Bone marrow (tissue), 2 donors: ENCODE measurements around the gene SLC49A4.

Experiments
- DNase-seq, 2 donors: peaks; one replicate each; lab custom pipeline; 2025; lab: John Stamatoyannopoulos, UW

The SLC49A4 gene

DNA sequence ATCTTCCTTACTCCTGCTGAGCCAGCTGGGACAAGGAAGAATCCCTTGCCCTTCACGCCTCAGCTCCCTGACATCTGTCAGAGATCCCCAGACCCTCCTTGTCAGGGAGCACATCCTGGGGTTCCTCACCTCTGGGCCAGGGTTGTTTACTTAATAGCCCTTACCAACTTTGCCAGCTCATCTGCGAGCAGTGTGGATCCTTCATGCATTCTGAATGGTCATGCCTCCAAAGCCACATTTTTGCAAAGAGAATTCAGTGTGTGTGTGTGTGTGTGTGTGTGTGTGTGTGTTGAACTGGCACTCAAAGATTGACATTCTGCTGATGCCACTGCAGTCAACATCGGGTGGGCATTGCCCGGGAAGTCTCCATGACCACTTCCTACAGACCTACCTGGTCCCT is 112.6 kb downstream of the SLC49A4 start:
- no peak for DNase-seq

DNA sequence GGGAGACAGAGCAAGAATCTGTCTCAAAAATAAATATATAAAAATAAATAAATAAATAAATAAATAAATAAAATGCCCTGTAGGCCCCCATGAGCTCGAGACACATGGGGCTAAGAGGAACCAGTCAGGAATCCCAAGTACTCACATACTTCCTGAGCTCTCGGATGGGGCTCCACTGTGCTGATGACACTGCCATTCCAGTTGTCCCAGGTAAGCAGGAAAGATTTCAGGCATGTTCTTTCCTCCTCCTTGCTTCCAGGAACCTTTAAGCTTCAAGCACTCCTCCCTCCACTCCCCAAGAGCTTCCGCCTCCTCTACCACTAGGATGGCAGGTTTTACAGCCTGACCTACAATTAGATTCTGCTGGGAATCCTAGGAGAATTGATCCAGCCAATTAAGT is 113.4 kb downstream of the SLC49A4 start:
- no peak for DNase-seq

DNA sequence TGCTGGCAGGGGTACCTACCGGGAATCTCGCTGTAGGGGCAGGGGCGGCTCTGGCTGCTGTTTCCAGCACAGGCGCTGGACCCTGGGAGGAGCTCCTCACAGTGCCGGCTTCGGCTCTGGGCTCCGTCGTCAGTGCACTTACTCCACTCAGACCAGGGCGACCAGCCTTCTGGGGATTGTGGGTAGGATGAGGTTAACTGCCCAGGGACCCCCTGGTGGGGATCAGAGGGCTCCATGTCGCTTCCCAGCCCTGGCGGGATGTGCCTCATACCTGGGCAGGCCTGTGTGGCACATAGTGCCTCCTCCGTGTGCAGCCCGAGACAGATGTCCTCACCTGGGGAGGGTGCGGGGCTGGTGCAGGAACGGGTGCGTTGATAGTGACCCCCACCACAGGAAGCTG is 117.0 kb downstream of the SLC49A4 start:
- DNase-seq, result no peak

DNA sequence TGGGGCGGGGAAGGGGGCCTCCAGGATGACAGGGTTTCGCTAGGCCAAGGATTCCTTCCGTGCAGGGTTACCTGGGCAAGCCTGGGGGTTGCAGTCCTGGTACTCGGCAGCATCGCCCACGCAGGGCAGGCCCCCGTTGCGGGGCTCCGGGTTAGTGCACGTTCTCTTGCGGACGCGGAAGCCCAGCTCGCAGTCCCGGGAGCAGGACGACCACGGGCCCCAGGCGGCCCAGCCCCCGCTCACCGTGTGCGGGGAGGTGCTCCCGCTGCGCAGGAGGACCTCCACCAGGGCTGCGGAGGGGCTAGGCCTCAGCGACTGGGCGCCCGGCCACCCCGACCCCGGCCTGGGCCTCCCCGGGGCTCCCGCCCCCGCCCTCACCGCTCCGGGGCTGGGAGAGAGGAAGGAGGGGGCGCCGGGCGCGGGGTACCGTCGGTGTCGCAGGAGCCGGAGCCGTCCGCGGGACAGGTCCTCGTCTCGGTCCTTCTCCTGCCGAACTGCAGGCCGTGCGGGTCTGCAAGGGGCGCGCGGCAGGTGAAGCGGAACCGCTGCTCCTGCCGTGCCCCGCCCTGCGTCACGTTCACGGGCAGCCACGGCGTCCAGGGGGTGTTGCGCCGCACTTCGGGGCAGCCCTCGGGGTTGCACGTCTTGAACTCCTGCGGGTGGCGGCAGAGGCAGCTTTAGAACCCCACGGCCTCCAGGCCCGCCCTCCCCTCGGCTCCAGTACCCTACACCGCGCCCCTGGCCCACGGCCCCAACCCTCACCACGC is 118.1 kb downstream of the SLC49A4 start:
- no peak for DNase-seq

DNA sequence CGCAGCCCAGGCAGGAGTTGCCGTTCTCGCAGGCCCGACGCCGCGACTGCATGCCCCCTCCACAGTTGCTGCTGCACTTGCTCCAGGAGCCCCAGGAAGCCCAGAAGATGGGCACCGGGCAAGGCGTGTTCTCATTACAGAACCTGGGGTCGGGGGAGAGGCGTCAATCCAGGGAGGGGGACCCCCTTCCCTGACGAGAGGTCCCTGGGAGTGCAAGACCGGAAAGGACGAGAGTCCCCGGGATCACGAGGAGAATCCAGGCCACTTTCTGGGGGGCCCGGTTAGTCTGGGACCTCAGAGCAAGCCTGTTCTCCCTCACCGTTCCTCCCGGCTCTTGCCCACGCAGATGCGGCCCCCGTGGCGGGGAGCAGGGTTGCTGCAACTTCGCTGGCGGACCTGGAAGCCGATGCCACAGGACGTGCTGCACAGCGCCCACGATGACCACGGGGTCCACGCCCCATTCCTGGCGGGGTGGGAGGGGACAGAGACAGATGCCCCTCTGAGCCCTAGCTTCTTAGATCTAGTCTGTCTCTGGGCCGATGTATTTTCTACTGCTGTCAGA is 118.8 kb downstream of the SLC49A4 start:
- DNase-seq, result no peak

DNA sequence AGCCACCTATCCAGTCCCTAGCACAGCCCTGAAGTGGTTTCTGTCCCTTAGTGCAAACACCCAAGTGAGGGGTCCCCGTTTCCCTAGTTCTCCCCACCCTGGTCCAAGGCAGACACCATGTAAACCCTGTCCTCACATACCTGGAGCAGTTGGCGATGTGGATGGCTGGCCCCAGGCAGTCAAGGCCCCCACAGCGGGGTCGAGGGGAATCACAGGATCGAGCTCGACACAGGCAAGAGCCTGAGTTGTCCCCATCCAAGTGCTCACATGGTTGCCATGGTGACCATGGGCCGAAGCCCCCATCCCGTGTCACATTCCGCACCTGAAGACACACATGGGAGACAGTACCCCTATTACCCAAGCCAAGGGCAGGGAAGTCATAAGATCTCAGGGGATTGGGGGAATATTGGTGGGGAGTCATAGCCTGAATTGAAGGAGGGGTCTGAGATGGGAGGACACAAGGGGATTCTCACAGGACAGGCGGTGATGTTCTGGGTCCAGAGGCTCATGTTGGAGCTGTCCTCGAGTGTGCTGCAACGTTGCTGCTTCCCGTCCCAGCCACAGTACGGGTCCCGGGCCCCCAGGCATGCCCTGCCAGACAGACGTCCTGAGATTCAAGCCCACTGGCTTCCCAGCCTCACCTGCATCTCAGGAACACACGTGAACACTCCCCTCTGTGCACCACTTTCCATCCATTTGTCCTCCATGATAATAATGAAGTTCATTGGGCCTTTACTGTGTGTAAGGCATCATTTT is 120.6 kb downstream of the SLC49A4 start:
- no peak for DNase-seq

DNA sequence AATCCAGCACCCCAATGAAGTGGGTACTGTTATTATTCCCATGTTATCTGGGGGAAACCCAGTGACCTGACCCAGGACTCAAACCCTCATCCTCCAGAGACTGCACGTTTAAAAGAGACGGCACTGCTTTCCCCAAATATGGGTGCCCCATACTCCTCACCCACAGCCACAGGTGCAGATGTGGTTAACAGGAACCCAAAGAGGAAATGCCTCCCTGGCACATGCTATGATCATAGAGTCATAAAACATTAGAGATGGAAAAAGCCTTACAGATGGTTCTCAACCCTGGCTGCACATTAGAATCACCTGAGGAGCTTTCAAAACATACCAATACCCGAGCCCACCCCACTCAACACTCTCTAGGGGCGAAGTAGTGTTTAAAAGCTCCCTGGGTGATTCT is 121.2 kb downstream of the SLC49A4 start:
- DNase-seq, result no peak

DNA sequence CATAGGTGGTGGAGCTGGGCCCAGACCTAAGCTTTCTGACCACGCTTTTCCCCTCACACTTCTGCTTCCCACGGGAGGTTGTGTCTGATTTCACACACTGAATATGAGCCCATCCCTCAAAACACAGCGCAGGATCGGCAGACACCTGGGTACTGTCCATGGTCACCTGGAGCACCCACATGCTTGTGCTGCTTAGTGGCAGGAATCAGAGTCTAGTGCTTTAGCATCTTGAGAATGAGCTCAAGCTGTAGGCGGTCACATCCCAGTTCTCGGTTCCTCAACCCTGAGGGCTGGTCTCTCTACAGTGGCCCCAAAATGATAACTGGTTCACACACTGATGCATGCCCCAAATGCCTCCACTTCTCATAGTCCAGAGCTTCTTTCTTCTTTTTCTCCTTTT is 121.7 kb downstream of the SLC49A4 start:
- no peak for DNase-seq

DNA sequence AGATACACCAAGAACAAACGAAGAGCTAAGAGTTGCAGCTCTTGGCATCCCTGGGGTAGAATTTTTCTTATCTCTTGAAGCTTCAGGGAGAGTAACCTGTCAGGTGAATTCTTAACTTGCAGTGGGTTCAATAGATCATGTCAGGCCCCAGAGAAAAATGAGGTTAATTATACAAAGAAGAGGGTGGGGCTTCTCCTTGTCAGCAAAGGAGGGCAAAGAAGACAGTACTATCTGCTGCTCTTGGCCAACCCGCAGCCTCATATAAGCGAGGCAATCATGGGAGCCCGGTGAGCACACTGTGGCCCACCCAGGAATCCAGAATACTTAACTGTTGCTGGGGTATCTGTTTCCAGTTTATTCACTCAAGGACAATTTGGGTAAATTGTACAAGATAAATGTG is 122.5 kb downstream of the SLC49A4 start:
- no peak for DNase-seq

DNA sequence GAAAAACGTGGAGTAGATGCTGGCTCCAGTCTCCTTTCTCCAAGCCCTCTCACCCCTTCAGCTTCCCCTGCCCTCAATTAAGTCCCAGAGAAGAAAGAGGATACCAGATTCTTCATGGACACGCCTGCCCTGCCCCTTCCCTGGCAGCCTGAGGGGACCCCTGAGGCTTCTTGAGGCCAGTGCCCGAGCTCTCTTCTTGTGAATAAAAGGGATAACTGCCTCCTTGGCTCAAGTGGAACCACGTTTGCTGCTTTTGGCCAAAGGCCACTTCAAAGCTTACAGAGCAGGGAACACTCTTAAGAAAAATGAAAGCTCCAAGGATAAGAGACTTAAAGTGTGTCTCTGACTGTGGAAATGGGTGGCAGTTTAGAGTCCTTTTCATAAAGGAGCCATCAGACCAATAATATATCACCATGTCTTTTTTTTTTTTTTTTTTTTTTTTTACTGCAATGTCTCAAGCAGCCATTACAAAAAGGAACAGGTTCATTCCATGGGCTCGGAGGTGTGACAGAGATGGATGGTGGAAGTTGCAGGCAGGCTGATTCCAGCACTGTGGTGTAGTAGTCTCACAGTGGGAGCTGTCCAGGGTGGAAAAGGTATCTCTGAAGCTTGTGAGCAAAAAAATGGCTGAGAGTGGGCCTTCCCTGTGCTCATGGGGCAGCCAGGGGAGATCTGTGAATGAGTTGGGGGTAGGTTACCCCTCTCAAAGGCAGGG is 123.9 kb downstream of the SLC49A4 start:
- DNase-seq, result no peak

DNA sequence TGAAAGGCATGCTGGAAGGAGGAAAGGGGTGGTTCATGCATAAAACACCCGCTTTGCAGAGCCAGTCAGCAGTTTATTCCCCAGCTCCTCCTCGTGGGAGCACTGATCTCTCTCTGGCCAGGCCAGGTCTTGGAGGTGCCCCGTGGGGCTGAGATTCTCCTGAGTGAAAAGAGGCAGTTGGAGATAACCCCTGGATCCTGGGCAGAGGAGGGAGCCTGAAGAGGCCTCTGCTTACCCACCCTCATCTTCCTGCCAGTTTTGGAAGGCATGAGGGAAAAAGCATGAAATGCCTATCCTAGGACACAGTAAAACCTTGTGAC is 124.4 kb downstream of the SLC49A4 start:
- no peak for DNase-seq

DNA sequence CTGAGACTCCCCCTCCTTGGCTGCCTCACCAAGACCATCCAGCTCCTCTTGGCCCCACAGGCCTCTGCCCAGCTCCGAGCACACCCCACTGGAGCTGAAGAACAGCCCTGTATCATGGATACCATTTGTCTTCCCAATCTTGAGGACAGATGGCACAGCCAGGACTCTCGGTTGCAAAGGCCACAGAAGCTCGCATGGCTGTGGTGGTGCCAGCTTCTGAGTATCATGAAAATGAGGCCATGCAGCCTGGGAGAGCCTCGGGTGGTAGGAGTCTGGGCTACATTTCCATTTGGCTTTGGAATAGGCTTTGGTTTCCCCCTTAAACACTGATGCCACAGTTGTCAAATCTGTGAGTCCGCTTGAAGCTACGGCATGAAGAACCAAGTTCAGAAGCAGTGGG is 126.1 kb downstream of the SLC49A4 start:
- no peak for DNase-seq

DNA sequence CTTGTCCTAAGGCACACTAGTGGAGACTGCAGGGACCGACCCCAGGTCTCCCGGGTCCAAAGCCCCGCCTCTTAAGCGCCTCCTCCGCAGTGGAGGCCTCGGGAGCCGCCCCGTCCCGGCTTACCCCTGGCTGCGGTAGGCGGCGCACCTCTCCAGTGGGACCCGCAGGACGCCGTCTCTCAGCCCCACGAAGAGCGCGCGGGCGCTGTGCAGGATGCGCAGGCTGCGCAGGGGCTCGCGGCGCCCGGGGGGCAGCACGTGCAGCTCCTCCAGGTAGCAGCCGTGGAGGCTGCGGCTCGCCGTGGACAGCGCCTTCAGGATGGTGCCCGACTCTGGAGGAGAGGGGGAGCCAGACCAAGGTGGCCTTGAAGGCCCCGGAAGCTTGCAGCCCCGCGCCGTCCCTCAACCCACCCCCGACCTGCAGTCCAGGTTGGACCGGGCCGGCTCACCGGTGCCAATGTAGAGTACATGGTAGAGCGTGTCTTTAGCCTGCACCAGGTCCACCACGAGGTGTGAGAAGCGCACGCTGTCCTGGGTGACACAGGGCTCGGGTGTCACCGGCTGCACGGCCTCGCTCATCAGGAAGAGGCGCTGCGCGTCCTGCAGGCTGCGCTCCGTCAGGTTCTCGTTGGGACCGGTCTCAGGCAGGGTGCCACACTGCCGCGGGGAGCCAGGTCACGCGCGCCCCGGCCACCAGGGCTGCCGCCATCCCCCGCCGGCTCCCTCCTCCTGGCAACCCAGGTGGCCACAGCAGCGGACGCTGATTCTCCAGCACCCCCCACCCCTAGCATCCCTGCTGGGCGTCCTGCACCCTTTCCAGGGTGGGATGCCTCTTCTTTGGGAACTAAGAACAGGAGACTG is 127.2 kb downstream of the SLC49A4 start:
- DNase-seq, result no peak

DNA sequence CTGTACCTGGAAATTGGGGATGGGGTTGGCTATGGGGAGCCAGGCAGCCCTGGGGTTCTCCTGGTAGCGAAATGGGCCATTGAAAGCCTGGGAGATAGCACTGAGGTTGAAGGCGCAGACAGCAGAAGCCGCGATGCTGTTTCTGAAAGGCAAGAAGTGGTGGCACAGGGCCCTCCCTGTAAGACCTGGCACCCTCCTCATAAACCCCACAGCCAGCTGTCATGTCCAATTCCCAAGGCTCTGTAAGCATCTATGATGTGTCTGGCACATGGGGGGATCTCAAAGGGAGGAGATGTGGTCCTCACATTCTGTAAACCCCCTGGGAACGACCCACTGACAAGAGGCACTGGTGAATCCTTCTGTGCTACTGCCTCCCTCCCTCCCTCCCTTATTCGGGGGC is 128.7 kb downstream of the SLC49A4 start:
- DNase-seq, result no peak

DNA sequence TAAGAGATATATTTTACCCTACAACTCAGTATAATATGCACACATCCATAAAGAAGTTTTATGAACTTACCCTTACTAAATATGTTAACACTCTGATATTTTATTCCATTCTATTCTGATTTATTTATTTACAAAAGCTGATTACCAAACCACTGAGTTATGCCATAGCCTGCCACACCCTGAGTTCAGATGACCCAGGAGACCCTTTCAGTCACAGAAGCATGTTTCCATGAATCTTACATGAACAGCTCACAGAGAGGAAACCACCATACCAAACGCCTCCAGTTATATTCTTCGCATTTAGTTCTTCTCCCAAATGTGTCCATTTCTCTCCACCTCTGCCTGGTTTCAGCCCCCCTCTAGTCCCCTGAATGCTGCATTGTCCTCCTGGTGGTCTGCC is 129.2 kb downstream of the SLC49A4 start:
- DNase-seq, result no peak

DNA sequence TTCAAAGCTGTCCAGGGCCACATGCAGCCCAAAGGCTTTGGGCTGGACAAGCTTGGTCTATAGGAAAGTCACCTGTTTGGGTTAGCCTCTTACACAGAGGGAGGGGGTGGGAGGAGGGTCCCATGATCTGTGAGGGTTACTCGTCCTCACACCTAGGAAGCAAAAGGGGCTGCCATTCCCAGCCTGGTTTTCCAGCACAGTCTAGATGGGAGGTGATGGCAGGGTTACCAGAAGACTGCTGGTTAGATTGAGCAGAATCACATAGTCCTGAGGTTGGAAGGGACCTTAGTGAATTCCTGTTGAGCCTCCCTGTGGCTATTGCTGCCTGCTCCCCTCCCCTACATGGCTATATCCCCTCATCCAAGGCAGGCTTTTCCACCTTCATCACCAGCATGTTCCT is 130.9 kb downstream of the SLC49A4 start:
- no peak for DNase-seq

DNA sequence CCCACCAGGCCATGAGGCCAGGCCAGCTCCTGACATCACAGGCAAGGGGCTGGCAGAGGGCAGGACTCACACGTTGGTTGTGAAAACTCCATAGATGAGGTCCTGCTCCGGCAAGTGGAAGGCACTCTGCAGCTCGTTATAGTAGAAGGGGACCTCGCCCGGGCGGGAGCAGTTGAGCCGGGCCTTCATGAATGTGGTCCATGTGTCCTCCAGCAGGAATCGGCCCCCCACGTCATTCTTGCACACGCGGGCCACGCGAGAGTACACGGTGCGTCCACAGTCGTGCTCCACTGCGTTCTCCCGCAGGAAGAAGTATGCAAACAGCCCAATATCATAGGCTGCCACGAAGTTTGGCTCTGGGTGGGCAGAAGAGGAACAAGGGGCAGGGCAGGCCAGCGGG is 131.5 kb downstream of the SLC49A4 start:
- no peak for DNase-seq

DNA sequence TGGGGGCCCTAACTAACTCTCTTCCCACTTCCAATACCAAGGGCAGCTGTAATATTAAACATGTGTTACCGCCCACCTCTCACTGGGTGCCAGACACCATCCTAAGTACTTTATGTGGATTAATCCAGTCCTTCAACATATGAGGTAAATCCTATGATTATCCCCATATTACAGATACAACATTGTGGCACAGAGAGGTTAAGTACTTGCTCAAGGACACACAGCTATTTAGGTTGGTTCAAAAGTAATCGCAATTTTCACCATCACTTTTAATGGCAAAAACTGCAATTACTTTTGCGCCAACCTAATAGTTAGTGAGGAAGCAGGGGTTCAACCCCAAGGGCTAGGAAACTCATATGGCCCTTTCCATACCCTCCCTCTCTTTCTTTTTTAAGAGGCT is 131.9 kb downstream of the SLC49A4 start:
- no peak for DNase-seq

DNA sequence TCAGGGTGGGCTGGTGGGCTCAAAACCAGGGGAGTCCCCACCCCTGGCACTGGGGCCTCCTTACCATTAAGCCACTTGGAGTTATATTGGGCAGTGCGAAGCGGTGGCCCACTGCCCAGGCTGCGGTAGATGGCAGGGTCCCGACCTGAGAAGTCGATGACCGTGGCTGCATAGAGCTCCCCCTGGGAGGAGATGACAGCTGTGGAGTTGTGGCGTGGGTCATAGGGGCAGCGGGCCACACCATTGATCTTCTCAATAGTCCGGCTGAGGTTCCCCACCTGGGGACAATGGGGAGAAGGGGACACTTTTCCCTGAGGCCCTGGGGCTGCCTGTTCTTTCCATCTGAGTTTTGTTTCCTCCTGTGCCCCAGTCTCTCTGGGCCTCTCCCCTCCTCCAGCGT is 132.9 kb downstream of the SLC49A4 start:
- DNase-seq, result no peak

DNA sequence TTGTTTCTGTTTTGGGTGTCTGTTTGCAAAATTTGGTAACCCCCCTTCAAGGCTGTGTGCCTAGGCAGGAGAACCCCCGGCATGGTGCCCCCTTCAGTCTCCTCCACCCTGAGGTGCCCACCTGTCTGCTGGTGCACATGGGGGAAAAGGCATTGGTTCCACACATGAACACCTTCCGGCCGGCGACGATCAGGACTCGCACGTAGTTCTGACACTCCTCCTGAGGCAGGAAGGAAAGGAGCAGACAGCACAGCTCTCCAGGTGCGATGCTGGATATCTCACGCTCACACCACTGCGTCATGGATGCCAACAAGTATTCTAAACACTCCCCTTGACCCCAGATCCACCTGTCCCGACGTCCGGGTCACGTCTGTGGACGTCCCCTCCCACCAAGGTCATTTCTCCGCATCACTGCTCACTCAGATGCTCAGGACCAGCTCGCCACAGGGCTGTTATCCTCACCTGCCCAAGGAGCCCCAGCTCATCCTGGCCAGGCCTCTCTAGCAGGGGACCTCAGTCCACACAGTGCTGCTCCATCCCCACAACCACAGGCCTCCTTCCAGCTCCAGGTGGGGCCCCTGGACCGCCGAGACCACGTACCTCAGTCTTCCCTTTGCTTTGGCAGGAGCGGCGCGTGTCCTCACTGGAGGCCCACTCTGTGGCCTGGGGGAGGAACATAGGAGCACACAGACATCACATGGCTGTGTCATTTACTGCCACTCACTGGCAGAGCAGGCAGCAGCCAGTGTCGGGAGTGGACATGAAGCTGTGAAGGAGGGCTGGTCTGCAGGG is 133.7 kb downstream of the SLC49A4 start:
- no peak for DNase-seq
